ENCODE results near the gene MCM9. TPM values are rescaled to one million over a fixed set of nuclear protein-coding genes. Genes with fewer than 3 reads are reported as not detected.

MCM9 gene
- total and polyA plus RNA-seq, 2 experiments from 2014 or later, result 11.1 to 13.5 TPM

DNA sequence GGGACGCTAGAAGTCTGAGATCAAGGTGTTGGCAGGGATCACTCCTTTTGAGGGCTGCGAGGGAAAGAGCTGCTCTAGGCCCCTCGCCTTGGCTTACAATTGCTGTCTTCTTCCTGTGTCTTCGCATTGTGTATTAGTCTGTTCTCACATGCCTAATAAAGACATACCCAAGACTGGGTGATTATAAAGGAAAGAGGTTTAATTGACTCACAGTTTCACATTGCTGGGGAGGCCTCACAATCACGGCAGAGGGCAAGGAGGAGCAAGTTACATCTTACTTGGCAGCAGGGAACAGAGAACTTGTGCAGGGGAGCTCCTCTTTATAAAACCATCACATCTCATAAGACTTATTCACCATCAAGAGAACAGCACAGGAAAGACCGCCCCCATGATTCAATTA is 143.5 kb downstream of the MCM9 start:
- Histone ChIP-seq H3K27me3 (no peaks in the 10 kb centered on the region), H3K79me2 (no peaks in the 10 kb centered on the region), H3K27ac (no peak overlapping the region), H2AFZ (no peak overlapping the region), H3K4me2 (no peak overlapping the region), H3K4me1 (ENCODE audit: insufficient read depth) (no peaks in the 10 kb centered on the region), H3K4me3 (no peak overlapping the region), H4K20me1 (ENCODE audit: insufficient read depth, poor library complexity, severe bottlenecking) (no peaks in the 10 kb centered on the region), H3K36me3 (replicated peaks; ENCODE audit: insufficient read depth, low read depth) (no peaks in the 10 kb centered on the region), H3K9me2 (replicated peaks; ENCODE audit: insufficient read depth) (no peaks in the 10 kb centered on the region), H3K9me3 (ENCODE audit: low read depth) (no peaks in the 10 kb centered on the region)
- no peak for TF ChIP-seq CTCF (IDR thresholded peaks at IDR 0.05; ENCODE audit: poor library complexity)
- no peak for TF ChIP-seq EZH2 (IDR thresholded peaks at IDR 0.05; ENCODE audit: borderline replicate concordance)
- no peak for TF ChIP-seq EZH2phosphoT487 (IDR thresholded peaks at IDR 0.05; ENCODE audit: low read depth, severe bottlenecking, unreplicated experiment)
- DNase-seq (ENCODE audit: low spot score), result no peak
- 96% methylated on average over 6 of the region's 6 CpGs for WGBS (ENCODE audit: low lambda C conversion rate, missing lambda C conversion rate)

DNA sequence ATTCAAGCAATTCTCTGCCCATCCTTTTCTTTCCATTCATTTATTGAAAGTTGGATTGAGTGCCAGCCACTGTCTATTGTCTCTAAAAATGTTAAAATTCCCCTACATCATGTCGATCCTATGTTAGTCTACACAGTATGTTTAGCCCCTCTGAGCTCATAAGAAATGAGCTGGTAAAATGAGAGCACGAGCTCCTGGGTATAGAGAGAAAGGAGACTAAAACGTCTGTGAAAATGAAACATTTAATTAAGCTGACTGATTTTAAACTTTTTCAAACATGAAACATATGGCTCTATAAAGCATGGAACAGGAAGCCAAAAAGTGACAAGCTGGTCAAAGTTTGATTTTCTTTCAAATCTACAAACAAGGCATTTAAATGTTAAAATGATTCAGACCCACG is 145.0 kb downstream of the MCM9 start:
- H4K20me1 ChIP-seq (ENCODE audit: insufficient read depth, poor library complexity, severe bottlenecking), result no peaks in the 10 kb centered on the region
- H3K27me3 ChIP-seq, result no peaks in the 10 kb centered on the region
- no peaks in the 10 kb centered on the region for H3K9me3 ChIP-seq (ENCODE audit: low read depth)
- no peaks in the 10 kb centered on the region for H3K9me2 ChIP-seq (replicated peaks; ENCODE audit: insufficient read depth)
- no peak for DNase-seq (ENCODE audit: low spot score)
- H3K4me2 ChIP-seq, result no peak overlapping the region
- H3K36me3 ChIP-seq (replicated peaks; ENCODE audit: insufficient read depth, low read depth), result no peaks in the 10 kb centered on the region
- H3K4me3 ChIP-seq, result no peak overlapping the region
- no peak overlapping the region for H3K27ac ChIP-seq
- no peaks in the 10 kb centered on the region for H3K79me2 ChIP-seq
- H3K4me1 ChIP-seq (ENCODE audit: insufficient read depth), result peaks cover 7% of the 10 kb centered on the region
- WGBS (ENCODE audit: low lambda C conversion rate, missing lambda C conversion rate), result 84% methylated on average over 4 of the region's 4 CpGs
- TF ChIP-seq CTCF (IDR thresholded peaks at IDR 0.05; ENCODE audit: poor library complexity), result no peak
- no peak for TF ChIP-seq EZH2 (IDR thresholded peaks at IDR 0.05; ENCODE audit: borderline replicate concordance)
- TF ChIP-seq EZH2phosphoT487 (IDR thresholded peaks at IDR 0.05; ENCODE audit: low read depth, severe bottlenecking, unreplicated experiment), result no peak
- no peak overlapping the region for H2AFZ ChIP-seq

- TF ChIP-seq EZH2 (IDR thresholded peaks at IDR 0.05; ENCODE audit: borderline replicate concordance), result no peak
- TF ChIP-seq EZH2phosphoT487 (IDR thresholded peaks at IDR 0.05; ENCODE audit: low read depth, severe bottlenecking, unreplicated experiment), result no peak
- no peak for TF ChIP-seq CTCF (IDR thresholded peaks at IDR 0.05; ENCODE audit: poor library complexity)
- 94% methylated on average over 5 of the region's 5 CpGs for WGBS (ENCODE audit: low lambda C conversion rate, missing lambda C conversion rate)
Observed at GRCh38 chr6:118789419-118789818, 145.5 kb downstream of the MCM9 start.

DNA sequence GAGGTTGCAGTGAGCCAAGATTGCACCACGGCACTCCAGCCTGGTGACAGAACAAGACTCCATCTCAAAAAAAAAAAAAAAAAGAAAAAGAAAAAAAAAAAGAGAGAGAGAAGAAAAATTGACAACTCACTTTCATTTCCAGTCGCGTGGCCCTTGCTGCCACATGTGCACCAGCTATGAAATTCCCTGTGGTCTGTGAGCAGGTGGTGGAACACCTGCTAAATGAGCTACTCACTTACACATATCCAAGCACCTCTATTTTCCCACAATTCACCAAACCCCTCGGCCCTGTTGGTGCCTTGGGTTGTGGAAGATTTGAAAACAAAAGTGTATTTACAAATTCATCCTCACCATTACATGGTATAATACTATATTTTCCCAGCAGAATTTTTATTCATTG is 146.3 kb downstream of the MCM9 start:
- DNase-seq (ENCODE audit: low spot score), result no peak
- no peak overlapping the region for H3K4me2 ChIP-seq
- 94% methylated on average over 4 of the region's 4 CpGs for WGBS (ENCODE audit: low lambda C conversion rate, missing lambda C conversion rate)
- no peaks in the 10 kb centered on the region for H3K27me3 ChIP-seq
- H3K9me2 ChIP-seq (replicated peaks; ENCODE audit: insufficient read depth), result no peaks in the 10 kb centered on the region
- no peaks in the 10 kb centered on the region for H3K36me3 ChIP-seq (replicated peaks; ENCODE audit: insufficient read depth, low read depth)
- H2AFZ ChIP-seq, result no peak overlapping the region
- peaks cover 18% of the 10 kb centered on the region for H3K4me1 ChIP-seq (ENCODE audit: insufficient read depth)
- no peaks in the 10 kb centered on the region for H4K20me1 ChIP-seq (ENCODE audit: insufficient read depth, poor library complexity, severe bottlenecking)
- H3K79me2 ChIP-seq, result no peaks in the 10 kb centered on the region
- H3K4me3 ChIP-seq, result no peak overlapping the region
- TF ChIP-seq EZH2 (IDR thresholded peaks at IDR 0.05; ENCODE audit: borderline replicate concordance) (no peak), CTCF (IDR thresholded peaks at IDR 0.05; ENCODE audit: poor library complexity) (no peak), EZH2phosphoT487 (IDR thresholded peaks at IDR 0.05; ENCODE audit: low read depth, severe bottlenecking, unreplicated experiment) (no peak)
- H3K27ac ChIP-seq, result no peak overlapping the region
- H3K9me3 ChIP-seq (ENCODE audit: low read depth), result no peaks in the 10 kb centered on the region

More at GRCh38 chr6:118789419-118789818, 145.5 kb downstream of the MCM9 start:
- H3K4me2 ChIP-seq, result no peak overlapping the region
- DNase-seq (ENCODE audit: low spot score), result no peak
- H3K27me3 ChIP-seq, result no peaks in the 10 kb centered on the region
- H3K27ac ChIP-seq, result no peak overlapping the region
- no peaks in the 10 kb centered on the region for H3K36me3 ChIP-seq (replicated peaks; ENCODE audit: insufficient read depth, low read depth)
- no peak overlapping the region for H3K4me3 ChIP-seq
- H3K9me2 ChIP-seq (replicated peaks; ENCODE audit: insufficient read depth), result no peaks in the 10 kb centered on the region
- no peak overlapping the region for H2AFZ ChIP-seq
- H3K4me1 ChIP-seq (ENCODE audit: insufficient read depth), result peaks cover 12% of the 10 kb centered on the region
- no peaks in the 10 kb centered on the region for H3K9me3 ChIP-seq (ENCODE audit: low read depth)
- no peaks in the 10 kb centered on the region for H3K79me2 ChIP-seq
- no peaks in the 10 kb centered on the region for H4K20me1 ChIP-seq (ENCODE audit: insufficient read depth, poor library complexity, severe bottlenecking)
